ENCODE results near the gene PARD6G.
A peak's percentile ranks its signal among the peaks of the same experiment; 100 is the strongest.

Gene PARD6G

DNA sequence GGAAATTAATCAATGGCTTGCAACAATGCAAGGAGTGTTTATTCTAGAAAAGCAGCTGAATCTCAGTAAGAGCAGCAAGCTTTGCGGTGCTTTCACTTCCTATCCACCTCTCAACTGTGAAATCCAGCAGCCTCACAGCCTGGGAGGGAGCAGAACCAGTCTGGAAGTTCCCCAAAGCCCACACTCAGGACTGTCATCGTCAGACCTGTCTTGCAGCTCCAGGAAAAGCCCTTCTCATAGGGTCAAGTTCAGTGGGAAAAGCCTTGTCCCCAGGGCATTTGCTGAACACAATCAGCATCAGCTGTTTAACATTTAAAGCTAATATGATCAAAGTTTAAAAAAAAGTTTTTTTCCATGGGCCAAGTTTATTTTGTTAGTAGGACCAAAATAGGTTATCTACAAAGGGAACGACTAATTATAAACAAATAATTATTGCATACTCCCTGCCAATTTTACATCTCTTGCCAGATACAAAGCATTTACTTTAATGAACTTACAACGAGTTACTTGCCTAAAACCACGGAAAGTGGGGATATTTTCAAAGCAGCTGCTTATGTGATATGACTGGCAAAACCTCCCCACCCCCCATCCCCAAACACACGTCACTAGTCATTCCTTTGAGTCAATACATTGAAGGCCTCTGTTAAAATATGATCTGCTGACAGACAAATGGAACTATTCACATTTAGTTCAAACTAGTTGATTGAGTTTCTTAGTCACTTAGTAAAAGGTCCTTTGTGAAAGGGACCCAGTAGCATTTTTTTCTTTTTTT lies 36.8 kb downstream of the PARD6G start:
- DNase-seq: no peak

DNA sequence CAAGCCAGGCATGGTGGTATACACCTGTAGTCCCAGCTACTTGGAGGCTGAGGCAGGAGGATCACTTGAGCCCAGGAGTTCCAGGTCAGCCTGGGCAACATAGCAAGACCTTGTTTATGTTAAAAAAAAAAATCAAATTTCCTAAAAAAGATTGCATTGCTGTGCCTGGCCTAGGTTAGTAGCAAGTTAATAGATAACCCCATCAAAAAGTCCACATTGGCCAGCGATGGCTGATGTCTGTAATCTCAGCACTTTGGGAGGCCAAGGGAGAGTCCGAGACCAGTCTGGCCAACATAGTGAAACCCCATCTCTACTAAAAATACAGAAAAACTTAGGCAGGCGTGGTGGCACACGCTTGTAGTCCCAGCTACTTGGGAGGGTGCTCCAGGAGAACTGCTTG lies 38.7 kb downstream of the PARD6G start:
- DNase-seq: no peak

DNA sequence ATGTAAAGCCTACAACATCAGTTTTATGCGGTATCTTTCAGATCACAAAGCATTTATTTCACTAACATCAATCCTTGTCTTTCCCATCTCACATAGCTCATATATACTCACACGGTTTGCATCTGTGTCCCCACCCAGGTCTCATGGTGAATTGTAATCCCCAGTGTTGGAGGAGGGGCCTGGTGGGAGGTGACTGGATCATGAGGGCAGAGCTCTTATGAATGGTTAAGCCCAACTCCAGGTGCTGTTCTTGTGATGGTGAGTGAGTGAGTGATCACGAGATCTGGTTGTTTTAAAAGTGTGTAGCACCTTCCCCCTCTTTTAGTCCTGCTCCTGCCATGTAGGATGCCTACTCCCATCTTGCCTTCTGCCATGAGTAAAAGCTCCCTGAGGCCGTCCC lies 42.0 kb downstream of the PARD6G start:
- no peak for DNase-seq

DNA sequence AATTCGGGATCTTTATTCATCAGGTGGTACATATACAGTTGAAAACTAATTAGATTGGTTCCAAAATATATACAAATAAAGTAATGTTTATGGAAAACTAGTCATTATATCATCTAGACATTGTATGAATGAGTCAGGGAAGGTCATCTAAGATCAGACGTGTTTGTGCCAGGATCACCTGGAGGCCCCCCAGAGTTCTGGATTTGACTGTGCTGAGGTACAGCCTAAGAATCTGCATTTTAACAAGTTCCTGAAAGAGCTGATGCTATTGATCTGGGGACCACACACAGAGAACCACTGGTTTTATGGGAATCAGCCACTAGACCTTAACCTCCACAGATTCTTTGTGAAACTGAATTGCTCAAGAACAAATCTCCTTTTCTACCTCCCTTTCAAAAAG lies 43.2 kb downstream of the PARD6G start:
- no peak for DNase-seq

DNA sequence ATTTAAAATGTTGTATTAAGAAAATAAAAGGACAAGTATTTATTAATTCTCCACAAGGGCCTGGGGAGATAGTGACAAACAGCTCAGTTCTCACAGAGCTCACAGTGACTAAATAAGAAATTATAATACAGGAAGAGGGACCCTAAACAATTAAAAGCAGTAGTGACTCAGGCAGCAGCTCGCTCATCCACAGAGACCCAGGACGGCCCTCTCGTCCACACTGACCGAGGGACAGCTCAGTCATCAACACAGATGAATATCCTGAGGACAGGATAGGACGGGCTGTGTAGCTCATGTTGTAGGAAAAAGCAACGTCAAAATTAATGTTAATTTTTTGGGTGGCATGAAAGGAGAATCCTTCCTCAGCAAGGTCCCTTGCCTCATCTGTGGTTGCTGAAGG lies 44.1 kb downstream of the PARD6G start:
- DNase-seq: no peak

GRCh38 chr18:80202264-80202998 lies 44.9 kb downstream of the PARD6G start:
- DNase-seq: no peak

GRCh38 chr18:80201739-80202138 lies 45.6 kb downstream of the PARD6G start:
- no peak for DNase-seq

DNA sequence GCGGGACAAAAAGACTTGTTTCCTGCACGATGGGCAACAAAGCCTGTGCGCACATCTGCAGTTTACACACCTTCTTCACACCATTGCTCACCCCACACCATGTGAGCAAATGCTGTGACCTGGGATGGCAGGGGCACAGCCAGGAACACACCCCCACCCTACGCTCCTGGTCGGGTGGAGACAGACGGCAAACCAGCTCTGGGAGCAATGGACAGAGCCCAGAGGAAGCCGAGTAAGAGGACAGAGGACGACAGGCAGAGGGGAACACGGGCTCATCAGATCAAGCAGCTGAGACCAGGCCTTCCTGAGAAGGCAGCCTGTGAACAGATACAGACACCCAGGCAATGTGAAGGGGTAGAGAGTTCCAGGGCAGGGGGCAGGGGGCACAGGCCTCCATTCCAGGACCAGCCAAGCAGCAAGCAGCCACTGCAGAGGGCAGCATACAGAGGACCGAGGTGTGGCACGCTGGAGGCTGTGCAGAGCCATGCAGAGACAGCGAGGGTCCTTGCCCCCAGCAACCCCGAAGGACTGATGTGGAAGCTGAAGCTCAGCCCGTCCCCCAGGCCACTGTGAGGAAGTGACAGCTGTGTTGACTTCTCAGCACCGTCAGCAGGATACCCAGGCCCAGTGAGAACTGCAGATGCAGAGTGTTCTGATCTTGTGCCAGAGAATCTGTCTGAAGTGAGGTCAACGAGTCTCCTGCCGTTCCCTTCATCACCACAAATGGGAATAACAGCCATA lies 46.2 kb downstream of the PARD6G start:
- DNase-seq: no peak

DNA sequence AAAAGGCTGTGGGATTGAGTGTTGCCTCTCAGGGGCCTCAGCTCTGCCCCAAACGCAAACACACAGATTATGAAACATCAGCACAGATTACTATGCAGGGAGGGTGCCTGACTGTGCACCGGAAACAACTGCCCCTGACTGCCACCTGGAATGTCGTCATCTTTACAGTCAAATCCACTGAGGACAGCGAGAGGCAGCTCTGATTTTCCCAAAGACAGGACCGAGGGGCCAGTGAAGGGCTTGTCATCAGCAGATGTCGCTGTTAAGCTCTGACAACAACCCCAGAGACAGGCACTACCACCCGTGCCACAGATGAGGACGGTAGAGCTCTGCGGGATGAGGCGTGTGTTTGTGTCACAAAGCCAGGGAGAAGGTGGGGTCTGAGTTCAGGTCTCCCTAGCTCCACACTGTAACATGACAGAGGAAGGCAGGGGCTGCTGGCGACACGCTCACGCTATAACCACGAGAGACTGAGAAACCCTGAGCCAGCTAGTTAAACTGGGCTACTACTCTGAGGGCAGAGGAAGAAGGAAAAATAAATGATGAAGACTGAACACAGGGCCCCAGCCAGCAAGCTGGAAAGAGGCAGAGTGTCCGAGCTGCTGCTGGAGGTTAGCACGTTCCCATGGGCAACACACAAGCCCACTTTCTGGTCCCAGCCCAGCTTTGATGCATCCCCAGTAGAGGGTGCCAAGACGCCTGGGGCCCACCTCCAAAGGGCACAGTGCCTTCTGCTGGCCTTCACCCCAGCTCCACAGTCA lies 47.0 kb downstream of the PARD6G start:
- DNase-seq: peak; percentile 3

GRCh38 chr18:80198994-80199748 lies 48.1 kb downstream of the PARD6G start:
- DNase-seq: no peak

GRCh38 chr18:80198391-80198790 lies 48.9 kb downstream of the PARD6G start:
- no peak for DNase-seq

GRCh38 chr18:80197528-80197927 lies 49.8 kb downstream of the PARD6G start:
- no peak for DNase-seq

- no peak for DNase-seq
Measured at GRCh38 chr18:80196528-80197320, 50.6 kb downstream of the PARD6G start.

DNA sequence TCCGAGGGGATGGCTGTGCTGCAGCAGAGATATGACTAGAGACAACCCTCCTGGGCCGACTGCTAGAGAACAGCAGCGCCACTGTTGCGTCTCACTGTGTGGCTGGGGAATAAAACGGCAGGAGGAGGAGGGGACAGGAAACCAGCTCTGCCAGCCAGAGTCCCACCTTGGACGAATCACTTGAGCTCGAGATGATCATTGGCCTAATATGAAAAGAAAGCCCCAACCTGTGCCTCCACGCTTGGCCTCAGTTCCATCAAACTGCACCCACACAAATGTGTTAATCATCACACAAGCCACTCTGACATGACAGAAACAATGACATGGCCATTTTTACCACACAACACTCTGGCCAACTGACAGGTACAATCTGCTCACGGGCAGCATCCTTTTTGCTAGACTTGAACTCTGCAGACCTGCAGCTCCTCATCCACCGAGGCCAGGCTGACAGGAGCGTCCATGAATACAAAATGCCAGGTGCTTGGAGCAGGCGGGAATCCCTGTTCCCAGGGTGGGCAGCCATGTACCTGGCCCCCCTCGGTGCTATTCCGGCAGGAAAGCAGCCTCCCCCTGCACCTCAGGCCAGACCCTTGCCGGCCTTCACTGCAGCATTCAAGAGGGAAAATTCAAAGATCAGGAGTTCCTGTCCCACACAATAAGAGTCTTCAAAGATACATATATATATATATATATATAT lies 52.3 kb downstream of the PARD6G start:
- no peak for DNase-seq

DNA sequence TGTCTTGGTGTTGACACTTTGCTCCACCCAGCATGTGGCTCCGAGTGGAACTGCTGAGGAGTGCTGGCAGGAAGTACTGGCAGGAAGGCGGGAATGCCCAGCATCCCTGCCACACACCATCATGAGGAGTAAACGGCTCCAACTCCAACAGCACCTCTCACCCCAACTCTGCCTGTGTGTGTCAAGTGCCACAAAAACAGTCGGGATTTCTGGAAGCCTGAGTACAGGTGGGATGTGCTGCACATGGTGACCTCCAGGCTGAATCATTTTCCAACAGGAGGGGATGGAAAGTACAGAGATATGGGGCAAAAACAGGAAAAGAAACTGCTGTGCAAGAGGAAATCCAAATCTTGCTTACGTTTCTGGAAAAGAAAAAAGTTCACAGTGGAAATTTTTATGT lies 53.6 kb downstream of the PARD6G start:
- DNase-seq: no peak

- DNase-seq: no peak
Measured at GRCh38 chr18:80192653-80193385, 54.5 kb downstream of the PARD6G start.

DNA sequence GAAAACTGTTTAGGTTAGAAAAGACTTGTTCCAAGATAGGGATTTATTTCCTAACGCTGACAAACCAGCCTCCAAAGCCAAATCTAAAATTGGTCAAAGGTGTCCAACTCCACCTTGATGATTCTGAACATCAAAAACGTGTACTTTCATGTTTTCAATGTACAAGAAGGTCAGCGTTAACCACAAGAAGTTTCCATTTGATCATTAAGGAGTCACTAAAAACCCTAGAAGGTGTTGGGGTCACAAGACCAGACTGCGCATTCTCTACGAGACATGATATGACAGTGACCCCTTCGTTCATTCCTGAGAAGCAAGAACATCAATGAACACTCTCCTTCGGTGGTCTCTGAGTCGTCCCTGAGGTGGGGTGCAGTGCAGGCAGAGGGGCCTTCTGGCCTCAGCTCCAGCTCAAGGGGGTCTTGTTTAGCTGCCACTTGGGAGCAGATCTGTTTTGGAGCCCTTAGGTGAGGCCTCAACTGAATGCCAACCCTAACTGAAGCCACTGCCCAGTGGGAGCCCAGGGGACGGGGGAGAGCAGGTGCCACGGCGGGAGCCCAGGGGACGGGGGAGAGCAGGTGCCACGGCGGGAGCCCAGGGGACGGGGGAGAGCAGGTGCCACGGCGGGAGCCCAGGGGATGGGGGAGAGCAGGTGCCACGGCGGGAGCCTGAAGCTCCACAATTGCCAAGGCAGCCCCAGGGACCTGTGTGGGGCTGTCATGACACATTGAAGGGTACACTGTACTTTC lies 55.2 kb downstream of the PARD6G start:
- DNase-seq: no peak

DNA sequence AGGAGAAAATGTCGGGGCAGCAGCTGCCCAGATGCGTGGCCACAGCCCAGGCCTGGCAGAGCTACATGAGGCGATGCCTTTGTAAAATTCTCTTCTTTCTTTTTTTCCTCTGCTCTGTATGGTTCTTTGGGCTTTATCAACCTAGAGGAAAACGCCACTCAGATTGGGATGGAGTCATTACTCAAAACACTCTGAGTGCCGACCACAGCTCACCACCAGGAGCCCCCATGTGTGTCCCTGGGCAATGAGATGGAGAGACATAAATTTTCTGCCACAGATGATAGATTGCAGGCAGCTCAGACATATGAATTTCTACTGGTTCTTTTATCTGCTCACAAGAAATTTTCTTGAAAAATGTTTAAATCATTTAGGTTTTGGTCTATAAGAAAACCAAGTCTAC lies 56.0 kb downstream of the PARD6G start:
- DNase-seq: no peak

DNA sequence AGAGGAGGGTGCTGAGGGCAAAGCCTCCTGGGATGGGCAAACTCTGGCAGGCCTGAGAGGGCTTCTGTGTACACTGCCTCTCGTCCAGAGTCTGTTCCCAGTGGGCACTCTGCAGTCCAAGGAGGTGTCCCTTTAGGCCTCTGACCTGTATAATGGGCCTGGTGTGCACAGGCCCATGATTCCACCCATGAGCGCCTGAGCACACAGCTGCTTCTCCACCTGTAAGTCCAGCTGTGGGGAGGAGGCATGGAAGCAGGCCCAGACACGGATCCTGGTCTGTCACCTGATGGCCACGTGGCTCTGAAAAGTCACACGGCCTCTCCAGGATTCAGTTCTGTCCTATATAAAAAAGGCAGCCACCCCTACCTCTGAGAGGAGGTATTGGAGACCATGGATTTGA lies 57.0 kb downstream of the PARD6G start:
- DNase-seq: no peak

Measured in hematopoietic multipotent progenitor cell treated with erythropoietin and hydrocortisone succinate and interleukin-3 and kit ligand, for 6 days (in vitro differentiated cells).